LNCaP clone FGC (cell line): ENCODE results near the gene SLC5A12.
A peak's percentile ranks its signal among the peaks of the same experiment; 100 is the strongest.
"Not testable (repeated sequence)": the region's sequence is repeated elsewhere in the genome, so short reads cannot be mapped to it uniquely, and the experiment has no call there.

Experiments
- DNase-seq: peaks from one replicate; pipeline ENCODE4 v3.0.0-alpha.2; 2011; ENCODE audit warnings: low read depth
- H3K4me3 ChIP-seq: 2 replicates; pipeline ENCODE4 v1.5.1; 2011; ENCODE audit warnings: mild to moderate bottlenecking, low read depth, low read length, control low read depth
- TF ChIP-seq, protein P1 (sequence below): IDR thresholded peaks from 2 replicates; pipeline ENCODE4 v1.5.1; 2012; ENCODE audit warnings: mild to moderate bottlenecking; ENCODE audit not compliant: control insufficient read depth, insufficient read depth; ENCODE audit errors: extremely low read depth

The SLC5A12 gene

DNA sequence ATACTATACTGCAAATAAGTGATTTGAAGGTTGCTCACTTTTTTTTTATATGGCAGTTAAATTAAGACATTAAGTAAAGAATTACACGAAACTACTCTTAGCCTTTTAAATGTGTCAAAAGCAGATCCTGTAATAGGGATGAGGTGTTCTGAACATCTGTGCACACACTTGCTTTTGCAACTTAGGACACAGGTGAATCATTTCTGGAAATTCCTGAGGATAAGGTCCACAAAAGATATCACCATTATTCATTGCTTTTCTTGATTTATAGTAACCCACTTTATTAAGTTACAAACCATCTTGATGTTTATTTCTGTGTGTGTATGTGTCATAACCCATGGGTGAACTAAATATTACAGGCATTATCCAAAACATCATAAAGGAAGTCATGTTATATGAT lies 55.9 kb downstream of the SLC5A12 start:
- no peak for DNase-seq
- TF ChIP-seq, protein P1, sequence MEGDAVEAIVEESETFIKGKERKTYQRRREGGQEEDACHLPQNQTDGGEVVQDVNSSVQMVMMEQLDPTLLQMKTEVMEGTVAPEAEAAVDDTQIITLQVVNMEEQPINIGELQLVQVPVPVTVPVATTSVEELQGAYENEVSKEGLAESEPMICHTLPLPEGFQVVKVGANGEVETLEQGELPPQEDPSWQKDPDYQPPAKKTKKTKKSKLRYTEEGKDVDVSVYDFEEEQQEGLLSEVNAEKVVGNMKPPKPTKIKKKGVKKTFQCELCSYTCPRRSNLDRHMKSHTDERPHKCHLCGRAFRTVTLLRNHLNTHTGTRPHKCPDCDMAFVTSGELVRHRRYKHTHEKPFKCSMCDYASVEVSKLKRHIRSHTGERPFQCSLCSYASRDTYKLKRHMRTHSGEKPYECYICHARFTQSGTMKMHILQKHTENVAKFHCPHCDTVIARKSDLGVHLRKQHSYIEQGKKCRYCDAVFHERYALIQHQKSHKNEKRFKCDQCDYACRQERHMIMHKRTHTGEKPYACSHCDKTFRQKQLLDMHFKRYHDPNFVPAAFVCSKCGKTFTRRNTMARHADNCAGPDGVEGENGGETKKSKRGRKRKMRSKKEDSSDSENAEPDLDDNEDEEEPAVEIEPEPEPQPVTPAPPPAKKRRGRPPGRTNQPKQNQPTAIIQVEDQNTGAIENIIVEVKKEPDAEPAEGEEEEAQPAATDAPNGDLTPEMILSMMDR = no peak
- no peak overlapping the region for H3K4me3 ChIP-seq

DNA sequence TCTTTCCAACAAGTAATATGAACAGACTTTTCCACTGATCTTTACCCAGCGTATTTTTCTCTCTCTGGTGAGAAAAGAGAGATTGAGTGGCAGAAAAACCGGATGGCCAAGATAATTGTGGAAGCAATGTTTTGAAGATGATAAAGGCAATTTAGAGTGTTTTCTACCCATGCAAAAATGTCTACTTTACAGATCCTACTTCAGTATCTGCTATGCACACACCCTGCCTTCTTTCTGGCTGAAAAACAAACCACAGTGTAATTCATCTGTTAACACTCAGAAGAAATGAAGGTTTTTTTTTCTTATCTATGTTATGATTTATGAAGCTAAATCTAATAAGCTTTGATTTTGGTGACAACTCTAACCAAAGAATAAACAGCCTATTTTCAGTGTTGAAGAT lies 56.8 kb downstream of the SLC5A12 start:
- DNase-seq = no peak
- no peak overlapping the region for H3K4me3 ChIP-seq
- TF ChIP-seq, protein P1 = no peak

DNA sequence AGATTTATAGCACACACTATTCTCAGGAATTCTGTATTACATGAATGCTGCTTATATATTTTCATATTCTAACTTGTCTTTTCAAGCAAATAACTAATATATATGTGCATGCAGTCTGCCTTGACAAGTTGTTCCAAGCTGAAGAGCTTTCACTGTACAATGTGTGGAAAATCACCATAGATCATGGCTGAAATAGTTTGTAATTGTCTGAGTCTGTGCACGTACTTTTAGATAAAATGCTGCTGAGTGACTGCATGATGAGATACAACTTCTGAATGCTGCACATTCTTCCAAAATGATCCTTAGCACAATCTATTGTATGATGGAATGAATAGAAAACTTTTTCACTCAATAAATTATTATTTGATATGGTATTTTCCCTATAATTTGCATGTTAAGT lies 58.9 kb downstream of the SLC5A12 start:
- TF ChIP-seq, protein P1 = no peak
- no peak for DNase-seq
- no peak overlapping the region for H3K4me3 ChIP-seq

DNA sequence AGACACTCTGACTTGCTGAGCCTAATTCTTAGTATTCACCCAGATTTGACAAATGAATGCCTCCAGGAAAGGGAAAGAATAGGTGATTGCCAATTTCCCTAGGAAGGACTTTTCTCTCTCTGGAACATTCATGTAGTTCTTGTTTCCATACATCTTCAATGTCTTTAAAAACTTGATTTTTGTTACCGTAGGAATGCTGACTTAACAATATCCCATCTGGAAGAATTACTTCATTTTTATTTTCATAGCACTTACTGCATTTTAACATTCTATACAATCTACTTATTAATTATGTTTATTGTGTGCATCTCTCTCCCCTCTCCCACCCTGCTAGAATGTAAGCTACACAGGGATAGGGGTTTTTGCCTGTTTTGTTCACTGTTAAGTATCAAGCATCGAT lies 66.6 kb downstream of the SLC5A12 start:
- H3K4me3 ChIP-seq = no peak overlapping the region
- TF ChIP-seq, protein P1 = no peak
- DNase-seq = no peak

DNA sequence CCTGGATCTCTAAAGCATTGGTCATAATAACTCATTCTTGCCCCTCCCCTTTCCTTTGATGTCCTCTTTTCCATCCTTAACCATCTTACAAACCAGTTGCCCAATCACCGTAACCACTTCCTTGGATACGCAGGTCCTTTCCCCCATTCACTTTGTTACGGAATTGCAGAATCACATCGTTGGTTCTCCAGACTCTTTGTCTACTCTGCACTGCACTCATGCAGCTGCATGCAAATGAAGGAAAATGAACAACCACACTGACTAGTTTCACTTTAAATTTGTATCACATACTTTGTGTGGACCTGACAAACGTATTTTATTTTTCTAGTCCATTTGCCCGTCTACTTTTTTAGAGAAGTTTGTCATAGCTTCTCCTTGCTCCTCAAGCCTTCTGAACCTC lies 69.9 kb downstream of the SLC5A12 start:
- DNase-seq = no peak
- H3K4me3 ChIP-seq = no peak overlapping the region
- TF ChIP-seq, protein P1 = no peak

DNA sequence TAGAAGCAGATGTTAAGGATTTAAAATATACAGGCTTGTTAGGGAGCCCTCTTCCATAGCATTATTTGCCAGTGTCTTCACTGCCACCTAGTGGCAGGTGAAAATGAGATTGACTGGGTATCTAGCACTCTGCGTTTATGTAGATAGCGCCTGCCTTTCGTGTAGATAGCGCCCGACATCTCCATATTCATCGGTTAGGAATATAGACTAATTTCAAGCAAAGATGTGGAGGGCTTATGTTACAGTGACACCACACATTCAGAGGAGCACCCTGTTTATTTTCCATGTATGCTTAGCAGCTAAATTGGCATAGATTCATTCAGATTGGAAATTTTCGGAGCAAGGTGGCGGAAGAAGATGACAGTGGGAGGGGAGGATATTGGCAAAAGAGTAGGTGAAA lies 72.0 kb downstream of the SLC5A12 start:
- TF ChIP-seq, protein P1 = peak; percentile 85
- no peak overlapping the region for H3K4me3 ChIP-seq
- peak; percentile 52 for DNase-seq

DNA sequence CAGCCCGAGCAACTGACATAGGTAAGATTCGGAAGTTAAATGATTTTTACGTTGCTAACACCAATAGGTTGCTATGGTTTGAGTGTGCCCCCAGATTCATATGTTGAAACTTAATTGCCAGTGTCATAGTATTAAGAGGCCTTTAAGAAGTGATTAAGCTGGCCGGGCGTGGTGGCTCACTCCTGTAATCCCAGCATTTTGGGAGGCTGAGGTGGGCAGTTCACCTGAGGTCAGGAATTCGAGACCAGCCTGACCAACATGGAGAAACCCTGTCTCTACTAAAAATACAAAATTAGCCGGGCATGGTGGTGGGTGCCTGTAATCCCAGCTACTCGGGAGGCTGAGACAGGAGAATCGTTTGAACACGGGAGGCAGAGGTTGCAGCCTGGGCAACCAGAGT lies 78.5 kb downstream of the SLC5A12 start:
- H3K4me3 ChIP-seq, DNase-seq: not testable (repeated sequence)
